T47D (cell line): ENCODE measurements around the gene MACROD1.

Experiments used
- DNase-seq, 2 experiments: peaks; one replicate each; pipeline versions ENCODE4 v3.0.0 to v3.0.0-alpha.2; 2011 to 2012; ENCODE audit warnings: low read depth in 1 of 2, low spot score in 1 of 2
- JUND ChIP-seq: IDR thresholded peaks from 2 replicates; pipeline ENCODE4 v1.6.1; 2012; ENCODE audit warnings: low read depth
- in situ Hi-C: cut with HindIII; loops from 2 replicates; pipeline ENCODE4 v1.10.0; 2016; ENCODE audit warnings: low sequenced_read_pairs, low pct_unique_long_range_greater_than_20kb

MACROD1 gene

GRCh38 chr11:64070314-64070681 is 95.6 kb downstream of the MACROD1 start:
- no peak for TF ChIP-seq JUND
- no peak for DNase-seq
- in situ Hi-C loops, result no loop called here

GRCh38 chr11:64069401-64070313 is 96.3 kb downstream of the MACROD1 start:
- TF ChIP-seq JUND, result no peak
- no peak for DNase-seq
- in situ Hi-C loops, result no loop called here

- TF ChIP-seq JUND, result no peak
- in situ Hi-C loops, result no loop called here
- DNase-seq, result no peak
Observed at GRCh38 chr11:64068705-64069400, 97.1 kb downstream of the MACROD1 start.

GRCh38 chr11:64067230-64067993 is 98.5 kb downstream of the MACROD1 start:
- TF ChIP-seq JUND, result no peak
- DNase-seq, result no peak
- in situ Hi-C loops, result no loop called here

- in situ Hi-C loops, result no loop called here
- no peak for DNase-seq
- no peak for TF ChIP-seq JUND
Observed at GRCh38 chr11:64065712-64066111, 100.2 kb downstream of the MACROD1 start.

GRCh38 chr11:64065141-64065465 is 100.8 kb downstream of the MACROD1 start:
- TF ChIP-seq JUND, result no peak
- no peak for DNase-seq
- in situ Hi-C loops, result no loop called here

GRCh38 chr11:64064374-64065140 is 101.4 kb downstream of the MACROD1 start:
- no peak for DNase-seq
- TF ChIP-seq JUND, result no peak
- in situ Hi-C loops, result no loop called here

- in situ Hi-C loops, result no loop called here
- no peak for DNase-seq
- no peak for TF ChIP-seq JUND
Observed at GRCh38 chr11:64063777-64064176, 102.1 kb downstream of the MACROD1 start.

GRCh38 chr11:64062185-64063039 is 103.5 kb downstream of the MACROD1 start:
- in situ Hi-C loops, result no loop called here

GRCh38 chr11:64060861-64061444 is 105.0 kb downstream of the MACROD1 start:
- no peak for DNase-seq
- TF ChIP-seq JUND, result no peak
- in situ Hi-C loops, result no loop called here

More at GRCh38 chr11:64062185-64063039, 103.5 kb downstream of the MACROD1 start:
- TF ChIP-seq JUND, result no peak
- DNase-seq, result no peak

GRCh38 chr11:64060263-64060860 is 105.6 kb downstream of the MACROD1 start:
- no peak for TF ChIP-seq JUND

More at GRCh38 chr11:64060263-64060860, 105.6 kb downstream of the MACROD1 start:
- DNase-seq, result no peak
- in situ Hi-C loops, result no loop called here
